ENCODE measurements around the gene UFL1.

Gene UFL1

GRCh38 chr6:96604420-96604819, 82.8 kb downstream of the UFL1 start:
- H3K4me1 ChIP-seq (ENCODE audit: insufficient read depth, low read length): no peaks in the 10 kb centered on the region
- H3K36me3 ChIP-seq (ENCODE audit: insufficient read depth, low read length): no peaks in the 10 kb centered on the region
- H2AFZ ChIP-seq (ENCODE audit: low read depth, low read length): no peak overlapping the region
- no peak overlapping the region for H3K4me3 ChIP-seq (ENCODE audit: low read length)
- H3K27me3 ChIP-seq (ENCODE audit: insufficient read depth, low read length): no peaks in the 10 kb centered on the region
- no peaks in the 10 kb centered on the region for H3K9me3 ChIP-seq (ENCODE audit: low read length)
